Stomach smooth muscle (tissue), 2 donors: Measurements from ENCODE around the gene LDB1.

Source experiments
- H3K27ac ChIP-seq: one replicate; pipeline ENCODE4 v1.7.0; 2013; ENCODE audit warnings: mild to moderate bottlenecking, low read length, inconsistent platforms
- H3K27me3 ChIP-seq, 2 donors: one replicate each; pipeline ENCODE4 v1.7.0; 2013; ENCODE audit warnings: low read length in 2 of 2; ENCODE audit not compliant: insufficient read depth in 2 of 2, control insufficient read depth in 1 of 2
- H3K36me3 ChIP-seq, 2 donors: one replicate each; pipeline ENCODE4 v1.7.0; 2013; ENCODE audit warnings: low read length in 2 of 2; ENCODE audit not compliant: control insufficient read depth in 2 of 2, insufficient read depth in 2 of 2
- H3K4me1 ChIP-seq: one replicate; pipeline ENCODE4 v1.7.0; 2013; ENCODE audit warnings: low read length; ENCODE audit not compliant: control insufficient read depth, insufficient read depth
- H3K4me3 ChIP-seq, 2 donors: one replicate each; pipeline ENCODE4 v1.7.0; 2013; ENCODE audit warnings: low read length in 2 of 2
- H3K9ac ChIP-seq, 2 donors: one replicate each; pipeline ENCODE4 v1.7.0; 2013; ENCODE audit warnings: low read length in 2 of 2, mild to moderate bottlenecking in 1 of 2
- H3K9me3 ChIP-seq, 2 donors: one replicate each; pipeline ENCODE4 v1.7.0; 2013; ENCODE audit warnings: low read length in 2 of 2; ENCODE audit not compliant: control insufficient read depth in 2 of 2
- donor health status: healthy.
- donor health status: Pancreatic carcinoma.

Gene LDB1

GRCh38 chr10:102120991-102121738, 997 bp upstream of the LDB1 start:
- no peaks in the 10 kb centered on the region for H3K36me3 ChIP-seq
- peak overlapping the region; percentile 92 to 98 for H3K9ac ChIP-seq
- H3K27ac ChIP-seq = peak overlapping the region; percentile 99
- no peaks in the 10 kb centered on the region for H3K27me3 ChIP-seq
- H3K4me3 ChIP-seq = peak overlapping the region; percentile 90 to 95
- peaks cover 49% of the 10 kb centered on the region for H3K4me1 ChIP-seq
- H3K9me3 ChIP-seq = no peaks in the 10 kb centered on the region

GRCh38 chr10:102119417-102120141, 589 bp downstream of the LDB1 start:
- Histone ChIP-seq H3K4me1 (peaks cover 63% of the 10 kb centered on the region), H3K9ac (peak overlapping the region; percentile 92), H3K27ac (peak overlapping the region; percentile 99), H3K9me3 (no peaks in the 10 kb centered on the region), H3K27me3 (no peaks in the 10 kb centered on the region), H3K4me3 (peak overlapping the region; percentile 90 to 95), H3K36me3 (no peaks in the 10 kb centered on the region)

- Histone ChIP-seq H3K36me3 (no peaks in the 10 kb centered on the region), H3K4me3 (peak overlapping the region; percentile 90 to 95), H3K9ac (peak overlapping the region; percentile 55 to 92), H3K4me1 (peaks cover 68% of the 10 kb centered on the region), H3K27ac (peak overlapping the region; percentile 99), H3K9me3 (no peaks in the 10 kb centered on the region), H3K27me3 (no peaks in the 10 kb centered on the region)
These were observed 1.3 kb downstream of the LDB1 start for GRCh38 chr10:102118867-102119266.

GRCh38 chr10:102117391-102118159, 2.6 kb downstream of the LDB1 start:
- Histone ChIP-seq H3K9ac (peak overlapping the region; percentile 55 to 92), H3K4me1 (peaks cover 81% of the 10 kb centered on the region), H3K4me3 (peak overlapping the region; percentile 90 to 95)

GRCh38 chr10:102116656-102117055, 3.5 kb downstream of the LDB1 start:
- H3K4me1 ChIP-seq = peaks cover 80% of the 10 kb centered on the region
- H3K36me3 ChIP-seq = no peaks in the 10 kb centered on the region
- no peaks in the 10 kb centered on the region for H3K27me3 ChIP-seq
- H3K27ac ChIP-seq = peak overlapping the region; percentile 99
- peak overlapping the region in 1 of 2 donors; percentile 92 for H3K9ac ChIP-seq
- no peaks in the 10 kb centered on the region for H3K9me3 ChIP-seq
- H3K4me3 ChIP-seq = peak overlapping the region; percentile 90 to 95

More at GRCh38 chr10:102117391-102118159, 2.6 kb downstream of the LDB1 start:
- no peaks in the 10 kb centered on the region for H3K27me3 ChIP-seq
- peak overlapping the region; percentile 99 for H3K27ac ChIP-seq
- no peaks in the 10 kb centered on the region for H3K9me3 ChIP-seq
- H3K36me3 ChIP-seq = no peaks in the 10 kb centered on the region

GRCh38 chr10:102115775-102116174, 4.4 kb downstream of the LDB1 start:
- Histone ChIP-seq H3K9me3 (no peaks in the 10 kb centered on the region), H3K4me1 (peaks cover 71% of the 10 kb centered on the region), H3K9ac (peak overlapping the region in 1 of 2 donors; percentile 29), H3K4me3 (peak overlapping the region in 1 of 2 donors; percentile 77), H3K36me3 (peaks cover 5 to 7% of the 10 kb centered on the region in 2 donors), H3K27me3 (no peaks in the 10 kb centered on the region), H3K27ac (peak overlapping the region; percentile 99)

- peak overlapping the region; percentile 31 to 77 for H3K4me3 ChIP-seq
- H3K9ac ChIP-seq = peak overlapping the region; percentile 39 to 62
These were observed 5.1 kb downstream of the LDB1 start for GRCh38 chr10:102114861-102115618.

GRCh38 chr10:102113956-102114857, 6.0 kb downstream of the LDB1 start:
- Histone ChIP-seq H3K27ac (peak overlapping the region; percentile 46), H3K4me1 (peaks cover 67% of the 10 kb centered on the region), H3K36me3 (peaks cover 21 to 23% of the 10 kb centered on the region in 2 donors), H3K4me3 (peak overlapping the region; percentile 62 to 77), H3K27me3 (no peaks in the 10 kb centered on the region), H3K9me3 (no peaks in the 10 kb centered on the region), H3K9ac (peak overlapping the region; percentile 51 to 74)

More at GRCh38 chr10:102114861-102115618, 5.1 kb downstream of the LDB1 start:
- H3K27ac ChIP-seq = peak overlapping the region; percentile 99
- no peaks in the 10 kb centered on the region for H3K27me3 ChIP-seq
- H3K4me1 ChIP-seq = peaks cover 70% of the 10 kb centered on the region
- peaks cover 13 to 14% of the 10 kb centered on the region in 2 donors for H3K36me3 ChIP-seq
- no peaks in the 10 kb centered on the region for H3K9me3 ChIP-seq

- Histone ChIP-seq H3K4me3 (peak overlapping the region; percentile 62 to 77), H3K27ac (peak overlapping the region; percentile 46), H3K9me3 (no peaks in the 10 kb centered on the region), H3K36me3 (peaks cover 29 to 31% of the 10 kb centered on the region in 2 donors), H3K27me3 (no peaks in the 10 kb centered on the region), H3K4me1 (peaks cover 59% of the 10 kb centered on the region), H3K9ac (peak overlapping the region; percentile 51 to 74)
These were observed 6.8 kb downstream of the LDB1 start for GRCh38 chr10:102113261-102113955.
